GM12891 (cell line): Measurements from ENCODE around the gene DISP2.

Source experiments
- PAX5 ChIP-seq: IDR thresholded peaks from 2 replicates; pipeline ENCODE4 v1.6.1; 2011; ENCODE audit warnings: low read length, moderate library complexity, mild to moderate bottlenecking; ENCODE audit not compliant: insufficient read depth, severe bottlenecking
- POLR2A ChIP-seq: IDR thresholded peaks from 2 replicates; pipeline ENCODE4 v1.6.1; 2011; ENCODE audit warnings: low read depth, low read length, control low read depth
- POLR2AphosphoS5 ChIP-seq: IDR thresholded peaks from 2 replicates; pipeline ENCODE4 v1.6.1; 2011; ENCODE audit warnings: low read depth, low read length, control low read depth
- TAF1 ChIP-seq: IDR thresholded peaks from 2 replicates; pipeline ENCODE4 v1.6.1; 2011; ENCODE audit warnings: low read depth, low read length, control low read depth

- no peak for TF ChIP-seq POLR2A
- no peak for TF ChIP-seq POLR2AphosphoS5
- no peak for TF ChIP-seq TAF1
- no peak for TF ChIP-seq PAX5
Observed at GRCh38 chr15:40348474-40348870, 9.5 kb upstream of the DISP2 start.
